ENCODE measurements around the gene FRMD4A. TPM values are rescaled to one million over a fixed set of nuclear protein-coding genes. Genes with fewer than 3 reads are reported as not detected.
"Not testable (repeated sequence)": the region's sequence is repeated elsewhere in the genome, so short reads cannot be mapped to it uniquely, and the experiment has no call there.

Gene FRMD4A
- polyA plus RNA-seq, 4 donors = 59.5 to 85.2 (median 76.5) TPM

- no peak for DNase-seq (ENCODE audit: low read depth in 4 of 4, low spot score in 3 of 4)
These were observed 522.0 kb downstream of the FRMD4A start for GRCh38 chr10:13808556-13809391.

DNA sequence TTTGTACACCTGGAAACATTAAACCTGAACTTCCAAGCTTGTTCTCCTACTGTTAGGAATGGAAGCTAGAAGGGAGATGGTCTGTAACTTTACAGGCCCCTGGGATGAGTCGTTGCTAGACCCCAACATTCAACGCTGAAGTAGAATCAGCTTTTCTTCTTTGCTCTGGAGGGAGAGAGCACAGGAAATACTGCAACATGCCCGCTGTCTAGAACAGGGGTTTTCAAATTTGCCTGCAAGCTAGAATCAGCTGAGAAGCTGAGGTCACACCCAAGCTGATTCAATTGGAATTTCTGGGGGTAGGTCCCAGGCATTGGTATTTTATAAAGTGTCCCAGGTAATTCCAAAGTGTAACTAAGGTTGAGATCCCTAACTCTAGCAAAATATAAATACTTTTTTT, 524.3 kb downstream of the FRMD4A start:
- no peak for DNase-seq (ENCODE audit: low read depth in 4 of 4, low spot score in 3 of 4)

GRCh38 chr10:13803566-13804554, 526.9 kb downstream of the FRMD4A start:
- no peak for DNase-seq (ENCODE audit: low read depth in 4 of 4, low spot score in 3 of 4)

- no peak for DNase-seq (ENCODE audit: low read depth in 4 of 4, low spot score in 3 of 4)
These were observed 528.8 kb downstream of the FRMD4A start for GRCh38 chr10:13801907-13802288.

DNA sequence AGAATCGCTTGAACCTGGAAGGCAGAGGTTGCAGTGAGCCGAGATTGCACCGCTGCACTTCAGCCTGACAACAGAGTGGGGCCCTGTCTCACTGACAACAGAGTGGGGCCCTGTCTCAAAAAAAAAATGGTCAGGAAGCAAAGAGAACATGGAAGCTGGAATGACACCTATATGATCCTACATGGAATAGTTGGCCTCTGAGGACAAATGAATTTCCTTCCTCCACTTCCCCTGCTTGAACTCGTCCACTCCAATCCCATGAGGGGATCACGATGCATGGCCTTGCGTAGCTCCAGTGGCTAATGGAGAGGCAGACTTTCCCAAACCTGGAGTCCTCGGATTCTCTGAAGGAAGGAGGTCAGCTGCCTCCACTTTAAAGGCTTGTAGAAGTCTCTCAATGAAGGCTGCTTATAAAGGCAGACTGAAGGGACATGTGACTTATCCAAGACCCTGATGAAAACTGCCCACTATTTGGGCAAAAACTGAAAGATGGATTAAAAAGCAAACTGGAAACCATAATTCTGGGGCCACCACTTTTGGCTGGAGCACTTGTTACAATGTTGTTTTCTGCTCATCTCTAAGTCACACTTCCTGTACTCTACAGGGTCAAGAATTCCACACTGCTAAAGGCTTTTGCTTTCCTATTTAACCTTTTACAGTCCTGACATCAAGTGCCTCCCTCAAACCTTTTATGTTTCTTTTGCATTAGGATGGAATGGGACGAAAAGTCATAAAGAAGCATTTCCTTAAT, 529.4 kb downstream of the FRMD4A start:
- DNase-seq (ENCODE audit: low read depth in 4 of 4, low spot score in 3 of 4) = no peak

DNA sequence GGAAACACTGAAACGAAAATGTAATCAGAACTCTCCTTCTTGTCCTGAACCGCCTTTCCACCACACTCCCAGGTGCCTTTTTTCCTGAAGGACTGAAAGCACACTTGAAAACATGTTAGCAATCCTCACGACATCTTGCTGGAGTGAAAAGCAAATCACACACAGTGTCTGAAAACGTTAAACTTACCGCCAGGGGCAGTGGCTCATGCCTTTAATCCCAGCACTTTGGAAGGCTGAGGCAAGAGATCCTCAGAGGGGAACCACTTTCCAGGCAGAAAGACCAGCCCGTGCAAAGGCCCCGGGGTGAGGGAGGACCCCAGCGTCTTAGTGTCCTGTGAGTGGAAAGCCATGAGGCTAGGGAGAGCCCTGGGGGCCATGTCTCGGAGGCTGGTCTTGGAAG, 533.6 kb downstream of the FRMD4A start:
- no peak for DNase-seq (ENCODE audit: low read depth in 4 of 4, low spot score in 3 of 4)

DNA sequence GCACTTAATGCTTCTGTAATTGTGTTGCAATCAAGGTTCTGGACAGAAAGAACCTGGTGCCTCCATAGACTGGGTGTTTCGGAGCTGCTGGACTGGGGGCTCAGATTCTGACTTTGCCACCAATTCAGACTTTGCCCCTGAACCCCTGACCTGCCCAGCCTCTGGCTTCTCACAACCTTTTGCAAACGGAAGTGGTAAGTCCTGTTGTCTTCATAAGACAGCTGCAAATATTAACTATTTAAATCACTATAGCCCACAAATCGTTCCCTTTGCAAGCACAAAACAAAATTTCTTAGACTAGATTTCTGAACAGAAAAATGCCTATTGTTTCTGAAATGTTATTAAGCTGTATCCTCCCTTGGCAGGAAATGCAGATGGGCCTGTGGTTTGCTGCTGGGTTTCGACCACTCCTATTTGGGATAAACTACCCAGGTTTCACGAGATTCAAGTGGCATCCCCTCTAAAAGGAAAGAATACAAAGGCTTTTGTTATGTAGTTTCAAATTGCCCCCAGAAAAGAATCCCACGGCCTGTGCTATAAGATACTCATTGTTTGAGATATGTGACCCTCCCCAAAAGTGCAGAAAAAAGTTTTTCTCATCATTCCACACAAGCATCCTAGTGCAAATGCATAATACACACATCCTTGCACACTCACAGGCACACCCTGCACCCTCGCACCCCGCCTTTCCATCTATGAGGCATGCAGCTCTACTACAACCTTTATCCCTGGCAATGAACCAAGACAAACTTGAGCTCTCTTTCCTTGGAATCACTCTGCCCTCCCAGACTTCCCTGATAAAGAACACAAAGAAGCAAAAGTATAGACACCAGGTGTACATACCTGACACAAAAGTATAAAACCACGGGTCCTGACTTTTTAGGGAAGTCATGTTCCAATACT, 534.8 kb downstream of the FRMD4A start:
- DNase-seq (ENCODE audit: low read depth in 4 of 4, low spot score in 3 of 4) = no peak

- DNase-seq (ENCODE audit: low read depth in 4 of 4, low spot score in 3 of 4) = no peak
These were observed 535.6 kb downstream of the FRMD4A start for GRCh38 chr10:13794992-13795612.

GRCh38 chr10:13792006-13792405, 538.7 kb downstream of the FRMD4A start:
- no peak for DNase-seq (ENCODE audit: low read depth in 4 of 4, low spot score in 3 of 4)

GRCh38 chr10:13791483-13791882, 539.2 kb downstream of the FRMD4A start:
- DNase-seq (ENCODE audit: low read depth in 4 of 4, low spot score in 3 of 4) = no peak

DNA sequence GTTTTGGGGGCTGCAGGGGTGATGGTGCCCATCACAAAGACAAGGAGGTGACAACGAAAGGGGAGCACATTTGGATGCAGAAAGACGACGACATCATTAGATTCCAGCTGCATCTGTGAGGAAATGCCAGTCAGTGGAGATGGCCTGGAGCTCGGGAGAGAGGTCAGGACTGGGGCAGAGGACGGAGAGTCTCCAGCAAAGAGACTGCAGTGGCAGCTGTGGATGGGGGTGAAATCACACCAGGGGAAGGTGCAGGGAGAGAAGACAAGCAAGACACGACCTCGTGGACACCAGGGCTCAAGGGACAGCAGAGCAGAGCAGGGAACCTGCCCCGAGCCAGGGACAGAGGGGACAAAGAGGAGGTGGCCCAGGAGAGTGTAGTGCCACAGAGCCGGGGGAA, 540.5 kb downstream of the FRMD4A start:
- DNase-seq (ENCODE audit: low read depth in 4 of 4, low spot score in 3 of 4) = no peak

DNA sequence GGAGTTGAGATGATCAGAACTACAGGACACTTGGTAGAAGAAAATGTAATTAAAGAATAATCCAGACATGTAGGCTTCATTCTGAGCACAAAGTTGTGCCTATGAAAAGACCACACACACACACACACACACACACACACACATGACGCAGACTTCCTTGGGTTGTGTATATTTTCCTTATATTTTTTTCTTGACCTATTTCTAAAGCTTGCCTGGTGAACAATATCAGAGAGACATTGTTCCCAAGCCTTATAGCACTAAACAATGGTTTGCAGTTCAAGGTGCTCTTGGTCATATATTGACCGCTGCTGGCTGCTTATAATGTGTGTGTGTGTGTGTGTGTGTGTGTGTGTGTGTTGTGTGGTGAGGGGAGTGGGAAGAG, 541.3 kb downstream of the FRMD4A start:
- DNase-seq (ENCODE audit: low read depth in 4 of 4, low spot score in 3 of 4) = no peak

GRCh38 chr10:13788711-13789447, 541.8 kb downstream of the FRMD4A start:
- no peak for DNase-seq (ENCODE audit: low read depth in 4 of 4, low spot score in 3 of 4)

DNA sequence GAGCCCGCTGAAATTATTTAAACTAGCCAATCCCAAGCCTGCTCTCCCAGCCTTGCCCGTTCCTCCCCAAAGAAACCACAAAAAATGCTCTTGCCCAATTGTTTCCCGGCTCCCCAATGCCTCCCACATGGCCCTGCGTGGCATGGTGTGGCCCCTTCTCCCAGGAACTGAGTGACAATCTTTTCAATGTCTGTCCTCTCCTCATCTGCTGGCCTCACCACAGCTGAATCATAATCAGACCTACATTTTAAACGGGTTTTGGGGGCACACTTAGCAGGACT, 542.5 kb downstream of the FRMD4A start:
- DNase-seq (ENCODE audit: low read depth in 4 of 4, low spot score in 3 of 4) = no peak

- DNase-seq (ENCODE audit: low read depth in 4 of 4, low spot score in 3 of 4) = no peak
These were observed 543.7 kb downstream of the FRMD4A start for GRCh38 chr10:13787015-13787421.

GRCh38 chr10:13784067-13784466, 546.7 kb downstream of the FRMD4A start:
- no peak for DNase-seq (ENCODE audit: low read depth in 4 of 4, low spot score in 3 of 4)

DNA sequence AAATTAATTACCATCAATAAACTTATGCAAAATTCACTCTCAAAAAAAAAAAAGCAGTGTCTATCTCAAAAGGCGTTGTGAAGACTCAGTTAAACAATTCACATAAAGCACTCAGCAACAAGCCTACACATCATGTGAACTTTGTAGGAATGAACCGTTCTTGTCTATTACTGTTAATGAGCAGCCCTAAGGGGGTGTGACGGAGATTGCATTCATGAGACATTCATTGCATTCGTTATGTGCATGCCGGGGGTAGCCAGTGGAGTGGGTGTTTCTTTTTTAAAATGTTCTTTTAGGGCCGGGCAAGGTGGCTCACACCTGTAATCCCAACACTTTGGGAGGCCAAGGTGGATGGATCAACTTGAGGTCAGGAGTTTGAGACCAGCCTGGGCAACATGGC, 551.0 kb downstream of the FRMD4A start:
- DNase-seq (ENCODE audit: low read depth in 4 of 4, low spot score in 3 of 4) = no peak

- DNase-seq (ENCODE audit: low read depth in 4 of 4, low spot score in 3 of 4) = not testable (repeated sequence)
These were observed 552.1 kb downstream of the FRMD4A start for GRCh38 chr10:13778693-13778960.

DNA sequence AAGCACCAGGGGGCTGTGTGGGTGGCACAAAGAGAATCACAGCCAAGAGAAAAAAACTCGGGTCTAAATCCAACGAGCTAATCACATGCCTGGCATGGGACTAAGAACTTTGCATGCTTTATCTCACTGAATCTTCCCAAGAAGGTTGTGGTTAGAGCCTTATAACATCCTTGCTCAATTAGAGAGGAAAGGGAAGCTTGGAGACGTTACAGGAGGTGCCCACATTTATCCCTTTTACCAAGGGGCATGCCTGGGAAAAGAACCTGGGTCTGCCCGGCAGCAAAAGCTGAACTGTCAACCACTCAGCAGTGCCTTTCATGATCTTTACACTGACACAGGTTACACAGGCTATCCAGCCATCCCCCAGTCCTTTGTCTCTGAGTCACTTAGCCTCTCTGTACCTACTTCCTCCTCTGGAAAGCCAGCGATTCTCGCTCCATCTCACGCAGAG, 553.8 kb downstream of the FRMD4A start:
- DNase-seq (ENCODE audit: low read depth in 4 of 4, low spot score in 3 of 4) = no peak
